ENCODE results near the gene SIN3B.
A peak's percentile ranks its signal among the peaks of the same experiment; 100 is the strongest.

SIN3B gene

DNA sequence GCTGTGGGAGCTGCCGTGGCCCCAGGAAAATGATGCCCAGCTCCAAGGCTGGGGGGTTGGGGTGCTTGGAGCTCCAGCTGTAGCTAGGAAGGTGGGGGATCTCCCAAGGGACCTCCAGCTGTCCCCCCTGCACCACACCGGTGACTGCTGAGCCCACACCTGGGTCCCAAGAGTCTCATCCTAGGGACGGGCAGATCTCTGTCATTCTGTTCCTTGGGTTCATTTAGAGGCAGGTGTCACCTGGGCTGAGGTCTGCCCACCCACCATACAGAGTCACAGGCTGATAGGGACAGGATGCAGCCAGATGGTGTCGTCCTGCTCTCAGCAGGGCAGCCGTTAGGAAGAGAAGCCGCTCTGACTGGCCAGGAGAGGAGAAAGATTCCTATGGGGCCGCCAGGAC, 64.9 kb downstream of the SIN3B start:
- peak overlapping the region; percentile 25 for H3K27ac ChIP-seq
- TF ChIP-seq, protein P1, sequence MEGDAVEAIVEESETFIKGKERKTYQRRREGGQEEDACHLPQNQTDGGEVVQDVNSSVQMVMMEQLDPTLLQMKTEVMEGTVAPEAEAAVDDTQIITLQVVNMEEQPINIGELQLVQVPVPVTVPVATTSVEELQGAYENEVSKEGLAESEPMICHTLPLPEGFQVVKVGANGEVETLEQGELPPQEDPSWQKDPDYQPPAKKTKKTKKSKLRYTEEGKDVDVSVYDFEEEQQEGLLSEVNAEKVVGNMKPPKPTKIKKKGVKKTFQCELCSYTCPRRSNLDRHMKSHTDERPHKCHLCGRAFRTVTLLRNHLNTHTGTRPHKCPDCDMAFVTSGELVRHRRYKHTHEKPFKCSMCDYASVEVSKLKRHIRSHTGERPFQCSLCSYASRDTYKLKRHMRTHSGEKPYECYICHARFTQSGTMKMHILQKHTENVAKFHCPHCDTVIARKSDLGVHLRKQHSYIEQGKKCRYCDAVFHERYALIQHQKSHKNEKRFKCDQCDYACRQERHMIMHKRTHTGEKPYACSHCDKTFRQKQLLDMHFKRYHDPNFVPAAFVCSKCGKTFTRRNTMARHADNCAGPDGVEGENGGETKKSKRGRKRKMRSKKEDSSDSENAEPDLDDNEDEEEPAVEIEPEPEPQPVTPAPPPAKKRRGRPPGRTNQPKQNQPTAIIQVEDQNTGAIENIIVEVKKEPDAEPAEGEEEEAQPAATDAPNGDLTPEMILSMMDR (conservative IDR thresholded peaks at IDR 0.05; ENCODE audit: low read depth): no peak
- CTCF ChIA-PET: no interaction called here
- POLR2A ChIA-PET (ENCODE audit: low non-redundant PET): no interaction called here
- no peak for DNase-seq (ENCODE audit: low spot score)

DNA sequence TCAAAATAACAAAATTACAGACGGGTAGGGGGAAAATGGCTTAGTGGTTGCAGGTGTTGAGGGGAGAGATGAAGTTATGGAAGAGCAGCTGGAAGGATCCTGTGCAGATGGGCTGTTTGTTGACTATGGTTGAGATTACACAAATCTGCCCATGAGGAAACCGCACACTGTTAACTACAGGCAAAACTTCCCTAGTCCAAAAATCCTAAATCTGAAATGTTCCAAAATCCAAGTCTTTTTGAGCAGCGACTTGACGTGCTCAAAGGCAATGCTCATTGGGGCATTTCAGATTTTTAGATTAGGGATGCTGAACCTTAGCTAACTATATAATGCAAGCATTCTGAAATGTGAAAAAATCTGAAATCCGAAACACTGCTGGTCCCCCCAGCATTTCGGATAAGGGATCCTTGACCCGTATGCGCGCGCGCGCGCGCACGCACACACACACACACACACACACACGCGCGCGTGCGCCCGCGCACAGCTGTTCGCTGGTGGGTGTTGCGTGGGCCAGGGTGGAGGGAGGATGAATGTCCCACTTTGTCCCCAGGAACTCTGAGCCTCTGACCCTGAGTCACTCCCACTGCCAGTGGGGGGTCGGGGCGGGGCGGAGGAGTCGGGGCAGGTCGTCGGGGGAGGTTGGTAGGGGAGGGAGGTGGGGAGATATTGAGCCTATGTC, 66.4 kb downstream of the SIN3B start:
- no peak overlapping the region for H3K27ac ChIP-seq
- DNase-seq (ENCODE audit: low spot score): no peak
- CTCF ChIA-PET: interaction anchor here (0.8 kb wide), 1 partner anchor 13 kb away, joined by 3 read pairs; no protein-coding TSS in a partner anchor
- TF ChIP-seq, protein P1 (conservative IDR thresholded peaks at IDR 0.05; ENCODE audit: low read depth): no peak
- POLR2A ChIA-PET (ENCODE audit: low non-redundant PET): interaction anchor here (0.6 kb wide), 1 partner anchor 47 kb away, joined by 4 read pairs; no protein-coding TSS in a partner anchor

DNA sequence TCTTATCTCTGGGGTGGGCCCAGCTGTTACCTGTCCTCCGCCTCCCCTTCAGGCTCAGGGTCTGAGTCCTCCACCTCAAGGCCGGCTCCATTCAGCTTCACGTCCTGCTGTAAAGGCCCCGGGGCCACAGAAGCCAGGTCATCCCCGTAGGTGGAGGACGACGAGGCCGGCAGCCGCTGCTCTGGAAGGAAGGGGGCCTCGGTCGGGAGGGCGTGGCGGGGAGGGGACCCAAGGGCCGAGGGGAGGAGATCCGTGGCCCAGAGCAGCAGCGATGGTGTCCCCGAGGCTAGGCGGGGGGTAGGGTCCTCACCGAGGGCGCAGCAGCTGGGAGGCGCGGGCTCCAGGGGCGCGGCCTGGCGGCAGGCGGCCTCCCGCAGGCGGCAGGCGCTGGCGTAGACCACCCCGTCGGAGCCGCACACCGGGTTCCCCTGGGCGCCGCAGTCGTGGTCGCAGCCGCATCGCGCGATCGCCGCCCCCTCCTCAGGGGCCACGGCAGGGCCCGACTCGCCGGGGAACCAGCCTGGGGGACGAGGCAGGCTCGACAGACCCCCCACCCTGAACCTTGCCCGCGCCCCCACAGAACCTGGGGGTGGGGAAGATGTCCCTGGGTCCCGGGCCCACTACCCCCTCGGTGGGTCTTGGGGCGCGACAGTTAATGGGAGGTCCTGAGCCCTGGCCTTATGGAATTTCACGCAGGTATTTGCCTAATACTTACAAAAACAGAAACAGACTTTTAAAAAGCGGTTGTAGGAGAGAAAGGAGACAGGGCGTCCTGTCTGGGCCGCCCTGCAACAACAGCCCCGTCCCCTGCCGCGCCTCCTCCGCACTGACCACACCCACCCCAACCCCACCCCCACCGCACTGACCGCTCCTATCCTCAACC, 67.2 kb downstream of the SIN3B start:
- ChIA-PET CTCF (interaction anchor here (0.8 kb wide), 1 partner anchor 12 kb away, joined by 3 read pairs; no protein-coding TSS in a partner anchor), POLR2A (ENCODE audit: low non-redundant PET) (interaction anchor here (0.6 kb wide), 1 partner anchor 46 kb away, joined by 4 read pairs; no protein-coding TSS in a partner anchor)
- no peak for DNase-seq (ENCODE audit: low spot score)
- peak overlapping the region; percentile 67 for H3K27ac ChIP-seq
- TF ChIP-seq, protein P1 (conservative IDR thresholded peaks at IDR 0.05; ENCODE audit: low read depth): no peak

DNA sequence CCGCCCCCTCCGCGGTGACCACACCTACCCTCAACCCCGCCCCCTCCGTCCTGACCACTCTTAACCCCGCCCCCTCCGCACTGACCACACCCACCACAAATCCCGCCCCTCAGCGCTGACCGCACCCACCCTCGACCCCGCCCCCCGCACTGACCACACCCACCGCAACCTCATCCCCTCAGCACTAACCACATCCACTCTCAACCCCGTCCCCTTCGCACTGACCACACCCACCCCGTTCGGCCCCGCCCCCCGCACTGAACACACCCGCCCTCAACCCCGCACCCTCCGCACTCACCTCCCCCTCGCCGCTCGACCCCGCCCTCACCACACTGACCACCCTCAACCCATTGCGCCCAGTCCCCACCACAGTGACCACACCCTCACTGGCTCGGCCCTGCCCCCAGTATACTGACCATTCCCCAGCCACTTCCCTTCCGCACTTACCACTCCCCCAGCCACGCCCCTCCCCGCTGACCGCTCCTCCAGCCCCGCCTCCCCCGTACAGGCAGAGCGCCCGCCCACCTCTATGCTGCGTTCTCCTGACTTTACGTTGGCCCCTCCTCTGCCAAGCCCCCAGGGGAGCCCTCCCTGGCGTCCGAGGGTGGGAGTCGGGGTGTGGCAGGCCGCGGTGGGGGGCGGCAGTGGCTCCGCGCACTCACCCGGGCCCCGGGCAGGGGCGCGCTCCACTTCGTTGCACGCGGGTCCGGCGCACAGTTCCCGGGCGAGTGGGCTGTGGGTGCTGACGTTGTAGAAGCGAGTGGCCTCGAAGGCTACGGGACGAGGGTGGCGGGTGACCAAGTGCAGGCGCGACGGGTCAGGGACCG, 68.0 kb downstream of the SIN3B start:
- ChIA-PET CTCF (interaction anchor here (0.7 kb wide), 1 partner anchor 272 kb away, joined by 11 read pairs; no protein-coding TSS in a partner anchor), POLR2A (ENCODE audit: low non-redundant PET) (no interaction called here)

DNA sequence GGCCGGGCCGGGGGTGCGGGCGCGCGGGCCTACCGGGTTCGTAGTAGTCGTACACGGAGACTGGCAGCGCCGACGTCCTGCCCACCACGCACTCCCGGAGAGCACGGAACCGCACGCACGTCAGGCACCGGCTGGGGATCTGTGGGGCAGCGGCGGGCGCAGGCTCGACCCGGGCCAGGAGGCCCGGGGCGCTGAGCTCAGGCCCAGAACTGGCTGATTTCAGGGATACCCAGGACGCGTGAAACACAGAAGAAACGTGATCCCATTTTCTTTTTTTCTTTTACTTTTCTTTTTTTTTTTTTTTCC, 68.6 kb downstream of the SIN3B start:
- peak overlapping the region; percentile 63 for H3K27ac ChIP-seq

More for the DNA sequence above, 68.0 kb downstream of the SIN3B start:
- peak overlapping the region; percentile 67 for H3K27ac ChIP-seq
- DNase-seq (ENCODE audit: low spot score): peak; percentile 99
- TF ChIP-seq, protein P1 (conservative IDR thresholded peaks at IDR 0.05; ENCODE audit: low read depth): no peak

More for the DNA sequence above, 68.6 kb downstream of the SIN3B start:
- CTCF ChIA-PET: interaction anchor here (0.7 kb wide), 1 partner anchor 271 kb away, joined by 11 read pairs; no protein-coding TSS in a partner anchor
- DNase-seq (ENCODE audit: low spot score): no peak
- POLR2A ChIA-PET (ENCODE audit: low non-redundant PET): interaction anchor here (0.6 kb wide), 1 partner anchor 197 kb away, joined by 3 read pairs; no protein-coding TSS in a partner anchor
- TF ChIP-seq, protein P1 (conservative IDR thresholded peaks at IDR 0.05; ENCODE audit: low read depth): no peak

Data from RWPE1 (cell line).